HG03558 (cell line): ENCODE measurements around the gene ATP5IF1.

Experiments
- ATAC-seq: cut with Tn5 transposase; IDR thresholded peaks from one replicate; pipeline ENCODE4 v1.9.1; 2021; ENCODE audit warnings: moderate number of reproducible peaks; ENCODE audit not compliant: unreplicated experiment; ENCODE audit errors: extremely low read depth

ATP5IF1 gene

GRCh38 chr1:28235755-28236655 is at the start of gene ATP5IF1:
ATP5IF1 (plus strand) TSS chr1:28236124; CDS start chr1:28236184, 60 bp downstream.
- ATAC-seq: peak; percentile 53

- ATAC-seq: no peak
Observed at GRCh38 chr1:28190337-28190979, 45.5 kb upstream of the ATP5IF1 start.

- ATAC-seq: no peak
Observed at GRCh38 chr1:28190996-28191645, 44.8 kb upstream of the ATP5IF1 start.

- ATAC-seq: no peak
Observed at GRCh38 chr1:28193701-28194161, 42.2 kb upstream of the ATP5IF1 start.

- no peak for ATAC-seq
Observed at GRCh38 chr1:28194326-28195035, 41.4 kb upstream of the ATP5IF1 start.

GRCh38 chr1:28195780-28196179 is 40.1 kb upstream of the ATP5IF1 start:
- ATAC-seq: no peak

- ATAC-seq: no peak
Observed at GRCh38 chr1:28196330-28196729, 39.6 kb upstream of the ATP5IF1 start.

GRCh38 chr1:28197682-28198415 is 38.1 kb upstream of the ATP5IF1 start:
- ATAC-seq: no peak

GRCh38 chr1:28199328-28200233 is 36.3 kb upstream of the ATP5IF1 start:
- peak; percentile 71 for ATAC-seq

- no peak for ATAC-seq
Observed at GRCh38 chr1:28200234-28200873, 35.6 kb upstream of the ATP5IF1 start.

GRCh38 chr1:28205243-28205642 is 30.7 kb upstream of the ATP5IF1 start:
- ATAC-seq: no peak

- ATAC-seq: no peak
Observed at GRCh38 chr1:28208818-28209441, 27.0 kb upstream of the ATP5IF1 start.

GRCh38 chr1:28209700-28210099 is 26.2 kb upstream of the ATP5IF1 start:
- no peak for ATAC-seq

- ATAC-seq: no peak
Observed at GRCh38 chr1:28213315-28213714, 22.6 kb upstream of the ATP5IF1 start.

- ATAC-seq: no peak
Observed at GRCh38 chr1:28229089-28229488, 6.8 kb upstream of the ATP5IF1 start.

GRCh38 chr1:28229996-28230395 is 5.9 kb upstream of the ATP5IF1 start:
- ATAC-seq: no peak

GRCh38 chr1:28232558-28233263 is 3.2 kb upstream of the ATP5IF1 start, which contains the start of gene DNAJC8:
DNAJC8 (minus strand) TSS chr1:28233029; CDS start chr1:28232998, 31 bp downstream.
- ATAC-seq: no peak
